Measurements from ENCODE around the gene SMIM45.

Gene SMIM45

GRCh38 chr22:41922328-41922727 is 29.6 kb upstream of the SMIM45 start:
- Histone ChIP-seq H3K9me1 (replicated peaks; ENCODE audit: control insufficient read depth, extremely low read depth, insufficient read depth, low read length) (no peaks in the 10 kb centered on the region), H3K9me3 (replicated peaks; ENCODE audit: control insufficient read depth, insufficient read depth, low read length) (no peaks in the 10 kb centered on the region), H3K4me3 (replicated peaks in 1 of 3; ENCODE audit: insufficient read depth in 1 of 3, low read depth in 1 of 3, low read length in 3 of 3) (no peak overlapping the region), H3K36me3 (ENCODE audit: control insufficient read depth in 2 of 2, extremely low read depth in 1 of 2, insufficient read depth in 2 of 2, low read length in 2 of 2) (no peaks in the 10 kb centered on the region), H3K4me2 (ENCODE audit: insufficient read depth, low read length) (no peak overlapping the region), H2AFZ (ENCODE audit: low read depth, low read length) (no peak overlapping the region), H3K27me3 (ENCODE audit: control insufficient read depth in 2 of 2, insufficient read depth in 2 of 2, low read length in 2 of 2) (peaks cover 11 to 14% of the 10 kb centered on the region in 2 experiments), H4K20me1 (replicated peaks; ENCODE audit: control insufficient read depth, extremely low read depth, insufficient read depth, low read length) (no peaks in the 10 kb centered on the region), H3K4me1 (ENCODE audit: control insufficient read depth, extremely low read depth, insufficient read depth, low read length) (peaks cover 14% of the 10 kb centered on the region), H3K79me2 (ENCODE audit: control insufficient read depth, insufficient read depth, low read length) (no peaks in the 10 kb centered on the region), H3K9ac (replicated peaks; ENCODE audit: extremely low read depth, insufficient read depth, low read length) (no peak overlapping the region), H3K27ac (ENCODE audit: insufficient read depth, low read depth, low read length) (no peak overlapping the region)
- intact Hi-C loops (cut with micrococcal nuclease) (no loop called here), dilution Hi-C loops (cut with MboI; ENCODE audit: extremely low pct_ligation_motif_present, low sequenced_read_pairs) (no loop called here)
- DNase-seq (ENCODE audit: low read depth, low spot score) (no peak), FAIRE-seq (no peak)
- no peak for TF ChIP-seq EZH2 (IDR thresholded peaks at IDR 0.05; ENCODE audit: borderline replicate concordance, low read depth, low read length, severe bottlenecking)
- no peak for TF ChIP-seq MYC (IDR thresholded peaks at IDR 0.05; ENCODE audit: low read depth, low read length)
- no peak for TF ChIP-seq MAX (IDR thresholded peaks at IDR 0.05; ENCODE audit: insufficient read depth, insufficient read length)
- TF ChIP-seq GATA2 (IDR thresholded peaks at IDR 0.05; ENCODE audit: insufficient read depth, insufficient read length, low read depth, low read length), result no peak
- no peak for TF ChIP-seq CTCF (IDR thresholded peaks at IDR 0.05; ENCODE audit: extremely low read depth in 1 of 2, insufficient read depth in 1 of 2, low read depth in 1 of 2, low read length in 2 of 2)
- no peak for TF ChIP-seq JUN (IDR thresholded peaks at IDR 0.05; ENCODE audit: borderline replicate concordance, insufficient read depth, insufficient read length, low read depth)
- no peak for TF ChIP-seq FOS (IDR thresholded peaks at IDR 0.05; ENCODE audit: borderline replicate concordance, insufficient read depth, low read length)
- TF ChIP-seq POLR2A (IDR thresholded peaks at IDR 0.05; ENCODE audit: low read depth, low read length), result no peak
- no peak for TF ChIP-seq POLR2AphosphoS5 (IDR thresholded peaks at IDR 0.05; ENCODE audit: insufficient read depth, low read depth, low read length)
- BruUV-seq (replicated peaks), result no TSS peak
- ChIA-PET CTCF (no interaction called here), POLR2A (no interaction called here)

Data from endothelial cell of umbilical vein (primary cell).